ENCODE data around the gene SBDS. TPM values are rescaled to one million over a fixed set of nuclear protein-coding genes. Genes with fewer than 3 reads are reported as not detected.

SBDS gene
- total RNA-seq, 1 experiment from 2014 or later = 37.8 TPM

GRCh38 chr7:66948480-66949109 is 46.8 kb downstream of the SBDS start:
- Histone ChIP-seq H3K27ac (ENCODE audit: insufficient read length, low read depth, low read length) (no peak overlapping the region), H2AFZ (ENCODE audit: low read length) (no peak overlapping the region), H4K5ac (ENCODE audit: insufficient read length, low read depth, low read length) (no peak overlapping the region), H3K79me2 (ENCODE audit: insufficient read depth, low read length) (no peaks in the 10 kb centered on the region), H2BK120ac (ENCODE audit: low read depth, low read length, poor library complexity, severe bottlenecking) (no peak overlapping the region), H3K4ac (ENCODE audit: low read depth, low read length) (no peak overlapping the region), H4K20me1 (ENCODE audit: control insufficient read depth, insufficient read depth, insufficient read length) (no peaks in the 10 kb centered on the region), H3K9ac (ENCODE audit: extremely low read depth, insufficient read length, low read length) (no peak overlapping the region), H3K56ac (ENCODE audit: insufficient read length, low read depth, low read length) (no peak overlapping the region), H2BK15ac (ENCODE audit: low read depth, low read length) (no peak overlapping the region), H4K8ac (replicated peaks; ENCODE audit: insufficient read length, low read depth, low read length) (no peak overlapping the region), H3K4me2 (ENCODE audit: insufficient read depth, insufficient read length, low read length) (no peak overlapping the region), H2BK20ac (ENCODE audit: low read depth, low read length, poor library complexity, severe bottlenecking) (no peak overlapping the region), H2AK5ac (ENCODE audit: insufficient read length, low read length) (no peak overlapping the region), H3K23me2 (ENCODE audit: insufficient read length, low read depth, low read length, poor library complexity, severe bottlenecking) (no peaks in the 10 kb centered on the region), H3K79me1 (ENCODE audit: insufficient read depth, low read depth, low read length, poor library complexity, severe bottlenecking) (peaks cover 2% of the 10 kb centered on the region), H3K18ac (ENCODE audit: insufficient read length, low read depth, low read length) (no peak overlapping the region), H4K91ac (ENCODE audit: insufficient read length, low read depth, low read length) (no peak overlapping the region), H3K4me1 (ENCODE audit: insufficient read depth, low read length) (no peaks in the 10 kb centered on the region), H3T11ph (ENCODE audit: low read length) (no peak overlapping the region), H2BK5ac (ENCODE audit: insufficient read length, low read length) (no peak overlapping the region), H3K14ac (ENCODE audit: insufficient read depth, low read length) (no peak overlapping the region), H3K9me3 (ENCODE audit: control insufficient read depth, low read depth, low read length) (no peaks in the 10 kb centered on the region), H3K27me3 (ENCODE audit: insufficient read depth, low read length) (no peaks in the 10 kb centered on the region), H3K23ac (ENCODE audit: insufficient read length, low read depth, low read length) (no peak overlapping the region), H2BK12ac (ENCODE audit: insufficient read length, low read depth, low read length) (no peak overlapping the region)
- Mint-ChIP-seq H3K4me3 (no peak overlapping the region), H3K27ac (no peak overlapping the region), H3K27me3 (ENCODE audit: low read depth) (no peaks in the 10 kb centered on the region), H3K9me3 (no peaks in the 10 kb centered on the region), H3K36me3 (ENCODE audit: insufficient read depth in 1 of 3, low read depth in 3 of 3) (peaks cover 22 to 70% (median 57%) of the 10 kb centered on the region in 3 experiments; a peak in 6 of 7 replicates), H3K4me1 (0 out of 4 replicates have a peak, but pooled peaks cover 0 to 2% of the 10 kb centered on the region in 2 experiments)
- WGBS (ENCODE audit: extremely low coverage, insufficient read length, low lambda C conversion rate) = no CpG with 5 or more reads among the region's 19 CpGs
- no peak for DNase-seq
- no peak for TF ChIP-seq CTCF (conservative IDR thresholded peaks at IDR 0.05)

Data from H9 (cell line).